HCT116 (cell line): ENCODE measurements around the gene WDR88. TPM values are rescaled to one million over a fixed set of nuclear protein-coding genes. Genes with fewer than 3 reads are reported as not detected.

Source experiments
- ATAC-seq: fragments of 200-7000 bp; cut with Tn5 transposase; 2 replicates; pipeline ENCODE4 v1.9.1; 2020; ENCODE audit warnings: mild to moderate bottlenecking, moderate library complexity
- BruUV-seq: library from RNA; stranded (reverse); fragments of 400-500 nt; replicated peaks from 2 replicates; lab custom pipeline; 2021; lab: Mats Ljungman, UMichigan
- CTCF ChIA-PET: fragments of 300-600 bp; sonication (Branson Sonifier 250); formaldehyde crosslinking; loops from one replicate; lab custom pipeline; 2021; ENCODE audit warnings: antibody characterized with exemption; lab: Charles Lee
- POLR2A ChIA-PET: fragments of 300-600, 350-600 bp; sonication (Branson Sonifier 250); formaldehyde crosslinking; loops from one replicate; lab custom pipeline; 2021; ENCODE audit warnings: antibody characterized with exemption; lab: Charles Lee
- RAD21 ChIA-PET, 2 experiments: fragments of 300-600 bp; sonication (Branson Sonifier 250); formaldehyde crosslinking; loops; one replicate each; lab custom pipeline; 2023; ENCODE audit warnings: low total read pairs in 2 of 2; ENCODE audit not compliant: uncharacterized antibody in 2 of 2, unreplicated experiment in 2 of 2, low non-redundant PET in 1 of 2; lab: Charles Lee
- DNase-seq: peaks from one replicate; pipeline ENCODE4 v3.0.0-alpha.2; 2010; ENCODE audit warnings: low read depth, low spot score
- H2AFZ ChIP-seq: fragments of 200-600 bp; shearing (Covaris generic), sonication (generic); 2 replicates; pipeline ENCODE4 v1.6.1; 2017; ENCODE audit warnings: low read depth, mixed run types, mixed read lengths, antibody characterized with exemption, low read length; ENCODE audit not compliant: poor library complexity, severe bottlenecking
- H3K27ac ChIP-seq: 2 replicates; pipeline ENCODE4 v1.5.1; 2012; ENCODE audit warnings: low read depth, low read length
- H3K27me3 ChIP-seq: fragments of 200-600 bp; sonication (generic); 2 replicates; pipeline ENCODE4 v1.6.1; 2016; ENCODE audit warnings: mixed run types, low read length, mixed read lengths; ENCODE audit not compliant: insufficient read depth
- H3K36me3 ChIP-seq, 2 experiments: fragments of 200-500 bp in 1 of 2; fragments of 200-600 bp in 1 of 2; sonication (Bioruptor generic) in 1 of 2; sonication (generic) in 1 of 2; 2 replicates each; pipeline versions ENCODE4 v1.5.1 to v1.6.1; 2014 to 2016; ENCODE audit warnings: low read length in 2 of 2, inconsistent platforms in 1 of 2, mixed read lengths in 1 of 2, mixed run types in 1 of 2; ENCODE audit not compliant: insufficient read depth in 2 of 2, control insufficient read depth in 1 of 2
- H3K4me1 ChIP-seq, 2 experiments: fragments of 200-600 bp in 1 of 2; sonication (generic) in 1 of 2; 2 replicates each; pipeline versions ENCODE4 v1.5.1 to v1.6.1; 2012 to 2017; ENCODE audit warnings: low read length in 2 of 2, inconsistent platforms in 1 of 2, mild to moderate bottlenecking in 1 of 2, mixed read lengths in 1 of 2, mixed run types in 1 of 2, moderate library complexity in 1 of 2; ENCODE audit not compliant: insufficient read depth in 2 of 2, control insufficient read depth in 1 of 2
- H3K4me2 ChIP-seq: fragments of 200-600 bp; sonication (generic); 2 replicates; pipeline ENCODE4 v1.6.1; 2017; ENCODE audit warnings: mixed run types, low read length, mixed read lengths
- H3K4me3 ChIP-seq, 2 experiments: fragments of 200-600 bp in 1 of 2; sonication (generic) in 1 of 2; replicated peaks in 1 of 2; 2 replicates each; pipeline ENCODE4 v1.5.1; 2011 to 2016; ENCODE audit warnings: low read length in 2 of 2, control low read depth in 1 of 2, low read depth in 1 of 2, mild to moderate bottlenecking in 1 of 2, mixed read lengths in 1 of 2, mixed run types in 1 of 2
- H3K79me2 ChIP-seq: fragments of 200-600 bp; sonication (generic); 2 replicates; pipeline ENCODE4 v1.6.1; 2017; ENCODE audit warnings: mild to moderate bottlenecking, mixed run types, low read length, moderate library complexity, mixed read lengths; ENCODE audit not compliant: insufficient read depth
- H3K9ac ChIP-seq: fragments of 200-600 bp; sonication (generic); 2 replicates; pipeline ENCODE4 v1.6.1; 2016; ENCODE audit warnings: low read length, mixed read lengths
- H3K9me2 ChIP-seq: fragments of 200-600 bp; sonication (generic), shearing (Covaris generic); 2 replicates; pipeline ENCODE4 v1.6.1; 2017; ENCODE audit warnings: mixed run types, mild to moderate bottlenecking, moderate library complexity; ENCODE audit not compliant: insufficient read depth
- H3K9me3 ChIP-seq, 2 experiments: fragments of 200-500 bp in 1 of 2; fragments of 200-600 bp in 1 of 2; sonication (Bioruptor generic) in 1 of 2; sonication (generic) in 1 of 2; 2 replicates each; pipeline ENCODE4 v1.6.1; 2014 to 2017; ENCODE audit warnings: low read length in 2 of 2, mixed read lengths in 2 of 2, inconsistent platforms in 1 of 2, low read depth in 1 of 2, mild to moderate bottlenecking in 1 of 2, mixed run types in 1 of 2, moderate library complexity in 1 of 2; ENCODE audit not compliant: control insufficient read depth in 1 of 2, insufficient read depth in 1 of 2
- H4K20me1 ChIP-seq: fragments of 200-600 bp; sonication (generic), shearing (Covaris generic); 2 replicates; pipeline ENCODE4 v1.6.1; 2017; ENCODE audit warnings: mixed run types, mild to moderate bottlenecking, moderate library complexity; ENCODE audit not compliant: insufficient read depth
- CBX3 ChIP-seq: IDR thresholded peaks from 2 replicates; pipeline ENCODE4 v1.6.1; 2012; ENCODE audit warnings: low read depth
- CEBPB ChIP-seq: IDR thresholded peaks from 2 replicates; pipeline ENCODE4 v1.6.1; 2012; ENCODE audit warnings: low read depth
- EGR1 ChIP-seq: IDR thresholded peaks from 2 replicates; pipeline ENCODE4 v1.6.1; 2012; ENCODE audit warnings: low read depth
- EZH2 ChIP-seq: fragments of 200-600 bp; sonication (generic); IDR thresholded peaks from 2 replicates; pipeline ENCODE4 v1.6.1; 2017; ENCODE audit warnings: antibody characterized with exemption, mixed run types
- EZH2phosphoT487 ChIP-seq: fragments of 200-600 bp; IDR thresholded peaks from 2 replicates; pipeline ENCODE4 v1.6.1; 2018; ENCODE audit warnings: antibody characterized with exemption, borderline replicate concordance
- JUND ChIP-seq: IDR thresholded peaks from 2 replicates; pipeline ENCODE4 v1.6.1; 2012
- POLR2A ChIP-seq: IDR thresholded peaks from 2 replicates; pipeline ENCODE4 v1.7.0; 2011; ENCODE audit warnings: borderline replicate concordance; ENCODE audit not compliant: insufficient read depth, insufficient read length; ENCODE audit errors: extremely low read depth
- POLR2AphosphoS5 ChIP-seq: IDR thresholded peaks from 2 replicates; pipeline ENCODE4 v1.6.1; 2011; ENCODE audit warnings: mild to moderate bottlenecking, low read depth, low read length, moderate library complexity
- RAD21 ChIP-seq: IDR thresholded peaks from 2 replicates; pipeline ENCODE4 v1.6.1; 2012; ENCODE audit warnings: low read depth, mild to moderate bottlenecking
- SIN3A ChIP-seq: IDR thresholded peaks from 2 replicates; pipeline ENCODE4 v1.6.1; 2012; ENCODE audit warnings: low read depth
- SP1 ChIP-seq: IDR thresholded peaks from 2 replicates; pipeline ENCODE4 v1.6.1; 2012; ENCODE audit warnings: low read depth
- SRF ChIP-seq: IDR thresholded peaks from 2 replicates; pipeline ENCODE4 v1.6.1; 2012; ENCODE audit warnings: low read depth
- TCF7L2 ChIP-seq: IDR thresholded peaks from 2 replicates; pipeline ENCODE4 v1.7.0; 2011; ENCODE audit warnings: borderline replicate concordance, inconsistent platforms; ENCODE audit not compliant: insufficient read depth, insufficient read length; ENCODE audit errors: extremely low read depth
- YY1 ChIP-seq: IDR thresholded peaks from 2 replicates; pipeline ENCODE4 v1.6.1; 2011; ENCODE audit warnings: low read length, low read depth, moderate library complexity, mild to moderate bottlenecking; ENCODE audit not compliant: insufficient replicate concordance; ENCODE audit errors: extremely low read depth
- ZFX ChIP-seq: fragments of 450-650 bp; IDR thresholded peaks from 2 replicates; pipeline ENCODE4 v1.6.1; 2017
- intact Hi-C: fragments of 100-400 bp; cut with micrococcal nuclease; formaldehyde crosslinking; loops from 2 replicates; pipeline ENCODE4 v1.10.0; 2022
- total RNA-seq: library from RNA; stranded (reverse); gene quantifications from one replicate; pipeline ENCODE4 v1.2.1, GENCODE V29; 2021; ENCODE audit not compliant: unreplicated experiment
- TF ChIP-seq, protein P1 (sequence below): IDR thresholded peaks from 2 replicates; pipeline ENCODE4 v1.6.1; 2012
- TF ChIP-seq, protein P2 (sequence below), 3 experiments: fragments of 200-600 bp in 1 of 3; sonication (generic) in 1 of 3; IDR thresholded peaks in 2 of 3; conservative IDR thresholded peaks in 1 of 3; 2 replicates each; pipeline ENCODE4 v1.5.1; 2012 to 2017; ENCODE audit warnings: low read depth in 2 of 3, low read length in 2 of 3, antibody characterized with exemption in 1 of 3, borderline replicate concordance in 1 of 3, control low read depth in 1 of 3, mild to moderate bottlenecking in 1 of 3, mixed read lengths in 1 of 3, mixed run types in 1 of 3, moderate library complexity in 1 of 3; ENCODE audit not compliant: insufficient read depth in 1 of 3
- TF ChIP-seq, protein P3 (sequence below): IDR thresholded peaks from 2 replicates; pipeline ENCODE4 v1.6.1; 2011; ENCODE audit warnings: mild to moderate bottlenecking, low read length, moderate library complexity; ENCODE audit not compliant: insufficient replicate concordance; ENCODE audit errors: extremely low read depth
- TF ChIP-seq, protein P4 (sequence below): IDR thresholded peaks from 2 replicates; pipeline ENCODE4 v1.6.1; 2012; ENCODE audit warnings: low read depth
- TF ChIP-seq, protein P5 (sequence below): IDR thresholded peaks from 2 replicates; pipeline ENCODE4 v1.6.1; 2012

WDR88 gene
- total RNA-seq, 1 experiment from 2014 or later = not detected

DNA sequence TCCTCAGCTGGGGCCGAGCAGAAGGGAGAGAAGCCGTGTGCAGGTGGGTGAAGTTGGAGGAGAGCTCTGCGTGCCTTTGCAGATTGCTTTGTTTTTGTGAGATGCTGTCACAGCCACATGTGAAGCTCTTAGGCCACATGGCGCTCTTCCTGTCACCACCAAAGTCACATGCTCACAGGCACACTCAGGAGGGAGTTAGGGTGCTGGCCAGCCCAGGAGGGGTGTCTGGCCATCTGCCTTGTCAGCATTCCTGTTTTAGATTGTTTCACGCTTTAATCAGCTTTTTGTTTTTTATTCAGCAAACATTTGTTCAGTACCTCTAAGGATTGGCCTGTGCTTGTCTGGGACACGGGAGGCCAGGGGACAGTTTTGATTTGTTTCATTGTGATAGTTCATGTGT, 29.0 kb upstream of the WDR88 start:
- BruUV-seq = no TSS peak
- no peak for ATAC-seq
- no peak for TF ChIP-seq POLR2A
- no peak for TF ChIP-seq EGR1
- TF ChIP-seq EZH2phosphoT487 = no peak
- no peak for TF ChIP-seq SRF
- TF ChIP-seq CEBPB = no peak
- TF ChIP-seq, protein P1, sequence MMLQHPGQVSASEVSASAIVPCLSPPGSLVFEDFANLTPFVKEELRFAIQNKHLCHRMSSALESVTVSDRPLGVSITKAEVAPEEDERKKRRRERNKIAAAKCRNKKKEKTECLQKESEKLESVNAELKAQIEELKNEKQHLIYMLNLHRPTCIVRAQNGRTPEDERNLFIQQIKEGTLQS = no peak
- no peak; the same call in 1 of the 2 replicates for TF ChIP-seq ZFX
- no peak for TF ChIP-seq SP1
- no peak for TF ChIP-seq YY1
- no peak for TF ChIP-seq POLR2AphosphoS5
- no peak for TF ChIP-seq CBX3
- TF ChIP-seq SIN3A = no peak
- TF ChIP-seq RAD21 = no peak
- TF ChIP-seq, protein P2, sequence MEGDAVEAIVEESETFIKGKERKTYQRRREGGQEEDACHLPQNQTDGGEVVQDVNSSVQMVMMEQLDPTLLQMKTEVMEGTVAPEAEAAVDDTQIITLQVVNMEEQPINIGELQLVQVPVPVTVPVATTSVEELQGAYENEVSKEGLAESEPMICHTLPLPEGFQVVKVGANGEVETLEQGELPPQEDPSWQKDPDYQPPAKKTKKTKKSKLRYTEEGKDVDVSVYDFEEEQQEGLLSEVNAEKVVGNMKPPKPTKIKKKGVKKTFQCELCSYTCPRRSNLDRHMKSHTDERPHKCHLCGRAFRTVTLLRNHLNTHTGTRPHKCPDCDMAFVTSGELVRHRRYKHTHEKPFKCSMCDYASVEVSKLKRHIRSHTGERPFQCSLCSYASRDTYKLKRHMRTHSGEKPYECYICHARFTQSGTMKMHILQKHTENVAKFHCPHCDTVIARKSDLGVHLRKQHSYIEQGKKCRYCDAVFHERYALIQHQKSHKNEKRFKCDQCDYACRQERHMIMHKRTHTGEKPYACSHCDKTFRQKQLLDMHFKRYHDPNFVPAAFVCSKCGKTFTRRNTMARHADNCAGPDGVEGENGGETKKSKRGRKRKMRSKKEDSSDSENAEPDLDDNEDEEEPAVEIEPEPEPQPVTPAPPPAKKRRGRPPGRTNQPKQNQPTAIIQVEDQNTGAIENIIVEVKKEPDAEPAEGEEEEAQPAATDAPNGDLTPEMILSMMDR (IDR thresholded peaks at IDR 0.05 in 2 of 3, conservative IDR thresholded peaks at IDR 0.05 in 1 of 3; ENCODE audit: borderline replicate concordance in 1 of 3, insufficient read depth in 1 of 3, low read depth in 2 of 3, low read length in 2 of 3) = no peak
- TF ChIP-seq JUND = no peak
- TF ChIP-seq, protein P3, sequence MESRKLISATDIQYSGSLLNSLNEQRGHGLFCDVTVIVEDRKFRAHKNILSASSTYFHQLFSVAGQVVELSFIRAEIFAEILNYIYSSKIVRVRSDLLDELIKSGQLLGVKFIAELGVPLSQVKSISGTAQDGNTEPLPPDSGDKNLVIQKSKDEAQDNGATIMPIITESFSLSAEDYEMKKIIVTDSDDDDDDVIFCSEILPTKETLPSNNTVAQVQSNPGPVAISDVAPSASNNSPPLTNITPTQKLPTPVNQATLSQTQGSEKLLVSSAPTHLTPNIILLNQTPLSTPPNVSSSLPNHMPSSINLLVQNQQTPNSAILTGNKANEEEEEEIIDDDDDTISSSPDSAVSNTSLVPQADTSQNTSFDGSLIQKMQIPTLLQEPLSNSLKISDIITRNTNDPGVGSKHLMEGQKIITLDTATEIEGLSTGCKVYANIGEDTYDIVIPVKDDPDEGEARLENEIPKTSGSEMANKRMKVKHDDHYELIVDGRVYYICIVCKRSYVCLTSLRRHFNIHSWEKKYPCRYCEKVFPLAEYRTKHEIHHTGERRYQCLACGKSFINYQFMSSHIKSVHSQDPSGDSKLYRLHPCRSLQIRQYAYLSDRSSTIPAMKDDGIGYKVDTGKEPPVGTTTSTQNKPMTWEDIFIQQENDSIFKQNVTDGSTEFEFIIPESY = no peak
- no peak for TF ChIP-seq EZH2
- TF ChIP-seq TCF7L2 = no peak
- TF ChIP-seq, protein P4, sequence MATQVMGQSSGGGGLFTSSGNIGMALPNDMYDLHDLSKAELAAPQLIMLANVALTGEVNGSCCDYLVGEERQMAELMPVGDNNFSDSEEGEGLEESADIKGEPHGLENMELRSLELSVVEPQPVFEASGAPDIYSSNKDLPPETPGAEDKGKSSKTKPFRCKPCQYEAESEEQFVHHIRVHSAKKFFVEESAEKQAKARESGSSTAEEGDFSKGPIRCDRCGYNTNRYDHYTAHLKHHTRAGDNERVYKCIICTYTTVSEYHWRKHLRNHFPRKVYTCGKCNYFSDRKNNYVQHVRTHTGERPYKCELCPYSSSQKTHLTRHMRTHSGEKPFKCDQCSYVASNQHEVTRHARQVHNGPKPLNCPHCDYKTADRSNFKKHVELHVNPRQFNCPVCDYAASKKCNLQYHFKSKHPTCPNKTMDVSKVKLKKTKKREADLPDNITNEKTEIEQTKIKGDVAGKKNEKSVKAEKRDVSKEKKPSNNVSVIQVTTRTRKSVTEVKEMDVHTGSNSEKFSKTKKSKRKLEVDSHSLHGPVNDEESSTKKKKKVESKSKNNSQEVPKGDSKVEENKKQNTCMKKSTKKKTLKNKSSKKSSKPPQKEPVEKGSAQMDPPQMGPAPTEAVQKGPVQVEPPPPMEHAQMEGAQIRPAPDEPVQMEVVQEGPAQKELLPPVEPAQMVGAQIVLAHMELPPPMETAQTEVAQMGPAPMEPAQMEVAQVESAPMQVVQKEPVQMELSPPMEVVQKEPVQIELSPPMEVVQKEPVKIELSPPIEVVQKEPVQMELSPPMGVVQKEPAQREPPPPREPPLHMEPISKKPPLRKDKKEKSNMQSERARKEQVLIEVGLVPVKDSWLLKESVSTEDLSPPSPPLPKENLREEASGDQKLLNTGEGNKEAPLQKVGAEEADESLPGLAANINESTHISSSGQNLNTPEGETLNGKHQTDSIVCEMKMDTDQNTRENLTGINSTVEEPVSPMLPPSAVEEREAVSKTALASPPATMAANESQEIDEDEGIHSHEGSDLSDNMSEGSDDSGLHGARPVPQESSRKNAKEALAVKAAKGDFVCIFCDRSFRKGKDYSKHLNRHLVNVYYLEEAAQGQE = no peak
- TF ChIP-seq, protein P5, sequence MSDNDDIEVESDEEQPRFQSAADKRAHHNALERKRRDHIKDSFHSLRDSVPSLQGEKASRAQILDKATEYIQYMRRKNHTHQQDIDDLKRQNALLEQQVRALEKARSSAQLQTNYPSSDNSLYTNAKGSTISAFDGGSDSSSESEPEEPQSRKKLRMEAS = no peak
- POLR2A ChIA-PET = no interaction called here
- peaks cover 8 to 9% of the 10 kb centered on the region in 2 experiments; a peak in 3 of 4 replicates for H3K36me3 ChIP-seq
- H3K4me1 ChIP-seq = peaks cover 3 to 16% of the 10 kb centered on the region in 2 experiments; a peak in 3 of 4 replicates
- H3K4me2 ChIP-seq = no peak overlapping the region
- no peaks in the 10 kb centered on the region for H3K9me2 ChIP-seq
- H3K9ac ChIP-seq = no peak overlapping the region
- no peaks in the 10 kb centered on the region for H4K20me1 ChIP-seq
- CTCF ChIA-PET = no interaction called here
- H3K27me3 ChIP-seq = no peaks in the 10 kb centered on the region
- H3K27ac ChIP-seq = no peak overlapping the region
- RAD21 ChIA-PET = no interaction called here
- H2AFZ ChIP-seq = no peak overlapping the region
- intact Hi-C loops = no loop called here
- H3K79me2 ChIP-seq = no peaks in the 10 kb centered on the region
- DNase-seq = no peak
- H3K9me3 ChIP-seq = no peaks in the 10 kb centered on the region
- H3K4me3 ChIP-seq = no peak overlapping the region
